Activated T-helper 1 cell treated with anti-CD3 and anti-CD28 coated beads, Interleukin-2, amount 50 U/mL, for 16 hours (primary cell): Measurements from ENCODE around the gene ELL2.

Source experiments
- DNase-seq, 2 donors: peaks; one replicate each; pipeline ENCODE4 v3.0.0-alpha.2; 2020; ENCODE audit warnings: low read depth in 1 of 2, low spot score in 1 of 2

ELL2 gene

DNA sequence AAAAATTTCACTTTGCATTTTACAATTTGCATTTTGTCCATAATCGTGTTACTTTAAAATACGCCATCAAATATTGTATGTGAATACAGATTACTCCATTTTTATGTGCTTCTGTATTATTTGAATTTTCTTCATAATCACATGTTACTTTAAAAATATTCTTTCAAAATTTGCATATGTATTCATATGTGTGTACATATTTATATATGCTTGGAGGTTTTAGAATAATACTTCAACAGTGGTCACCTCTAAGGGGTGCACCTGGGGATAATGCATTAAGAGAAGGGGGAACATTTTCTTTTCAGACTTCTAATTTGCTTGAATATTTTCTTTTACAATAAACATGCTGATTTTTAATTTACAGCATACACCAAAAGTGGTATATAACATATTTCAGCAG lies 21.9 kb upstream of the ELL2 start:
- DNase-seq, result no peak

DNA sequence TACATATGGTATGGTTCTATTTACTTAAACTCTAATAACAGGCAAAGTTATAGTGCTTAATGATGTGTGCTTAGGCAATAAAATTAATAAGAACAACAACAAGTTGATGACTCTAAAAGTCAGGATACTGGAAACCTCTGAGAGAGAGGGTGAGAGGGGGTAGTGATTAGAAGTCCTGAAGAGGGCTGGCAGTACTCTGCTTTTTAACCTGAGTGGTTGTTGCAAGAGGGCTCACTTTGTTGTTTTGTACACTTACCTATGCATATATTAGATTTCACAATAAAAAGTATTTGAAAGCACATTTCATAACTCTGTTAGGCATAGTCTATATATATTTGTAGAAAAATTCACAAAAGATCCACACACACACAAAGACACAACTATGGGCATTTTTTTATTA lies 21.4 kb upstream of the ELL2 start:
- no peak for DNase-seq

DNA sequence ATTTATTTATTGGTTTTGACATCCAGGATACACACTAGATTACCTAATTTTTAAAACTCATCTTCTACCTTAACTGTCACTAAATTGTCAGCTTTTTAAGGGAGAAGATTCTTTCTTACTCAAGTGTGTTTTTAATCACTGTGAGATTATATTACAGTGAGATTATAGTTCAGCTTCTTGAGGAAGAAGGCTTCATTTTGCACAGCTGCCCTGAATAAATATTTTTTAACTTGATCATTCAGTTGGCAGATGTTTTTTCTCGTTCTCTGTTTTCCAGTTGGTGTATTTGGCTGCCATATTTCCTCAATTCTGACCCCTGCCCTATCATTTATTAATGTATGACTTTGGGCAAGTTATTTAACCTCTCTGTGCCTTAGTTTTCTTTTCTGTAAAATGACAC lies 15.0 kb upstream of the ELL2 start:
- DNase-seq, result no peak

DNA sequence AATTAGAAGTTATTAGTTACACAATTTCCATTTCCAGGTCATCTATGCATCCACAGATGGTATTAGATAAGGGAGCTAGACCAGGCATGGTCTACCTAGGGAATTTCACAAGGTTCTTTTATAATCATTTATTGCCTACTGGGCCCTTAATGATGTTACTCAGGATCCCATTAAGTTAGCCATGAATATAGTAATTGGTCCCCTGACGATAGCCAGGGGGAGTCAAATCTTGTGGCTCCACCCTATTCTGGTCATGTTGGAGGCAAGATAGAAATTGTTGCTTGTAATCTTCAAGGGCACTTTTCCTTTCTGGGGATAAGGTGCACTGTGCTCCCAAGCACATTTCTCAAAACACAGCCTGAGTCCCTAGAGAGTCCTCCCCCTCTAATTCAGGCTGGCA lies 14.1 kb upstream of the ELL2 start:
- no peak for DNase-seq

DNA sequence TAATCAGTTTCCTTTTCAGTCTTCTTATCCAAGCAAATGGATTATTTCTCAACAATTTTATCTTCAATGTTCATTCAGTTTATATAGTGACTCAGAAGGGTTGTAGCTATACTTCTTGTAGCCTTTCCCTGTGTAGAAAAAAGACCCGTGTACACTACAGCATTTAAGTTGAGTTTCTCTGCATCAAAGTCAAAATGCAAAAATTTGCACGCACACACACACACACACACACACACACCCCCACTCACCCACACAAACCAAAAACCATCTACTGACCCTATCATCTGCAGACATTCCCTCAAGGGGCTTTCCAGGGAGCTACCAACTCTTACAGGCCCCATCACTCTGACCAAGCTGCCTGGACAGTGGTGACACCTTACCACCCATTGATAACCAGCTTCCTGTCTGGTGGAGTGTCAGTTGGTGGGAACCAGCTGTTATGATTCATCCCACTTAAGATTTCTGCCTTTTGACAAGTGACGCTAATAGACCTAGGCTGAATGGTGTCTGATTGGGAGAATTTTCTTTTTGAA lies 12.2 kb upstream of the ELL2 start:
- DNase-seq, result no peak

DNA sequence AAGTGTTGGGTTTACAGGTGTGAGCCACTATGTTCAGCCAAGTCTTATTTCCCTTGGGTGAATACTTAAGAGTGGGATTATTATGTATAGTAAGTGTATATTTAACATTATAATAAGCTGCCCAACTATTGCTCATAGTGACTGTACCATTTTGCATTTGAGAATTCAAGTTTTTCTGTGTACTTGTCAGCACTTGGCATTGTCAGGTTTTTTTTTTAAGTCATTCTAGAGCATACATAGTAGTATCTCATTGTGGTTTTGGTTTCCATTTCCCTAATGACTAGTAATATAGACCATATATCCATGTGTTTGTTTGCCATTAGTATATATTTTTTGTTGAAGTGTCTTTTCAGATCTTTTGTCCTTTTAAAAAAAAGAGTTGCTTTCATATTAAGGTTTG lies 10.5 kb upstream of the ELL2 start:
- DNase-seq, result no peak

DNA sequence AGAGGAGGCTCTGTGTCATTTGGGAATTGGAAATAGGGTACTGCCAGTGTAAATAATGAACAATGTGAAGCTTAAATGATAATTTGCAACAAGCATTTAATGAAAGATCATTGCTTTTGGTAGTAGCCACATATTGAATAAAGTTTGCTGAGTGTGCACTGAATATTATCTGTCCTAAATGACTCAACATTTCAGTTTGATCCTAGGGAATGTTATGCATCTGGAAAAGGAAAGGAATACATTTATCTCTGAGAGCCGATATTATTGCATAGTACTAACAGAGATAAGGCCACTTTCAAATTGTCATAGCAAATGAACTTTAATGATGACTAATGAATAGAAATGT lies 8.7 kb upstream of the ELL2 start:
- DNase-seq, result no peak

DNA sequence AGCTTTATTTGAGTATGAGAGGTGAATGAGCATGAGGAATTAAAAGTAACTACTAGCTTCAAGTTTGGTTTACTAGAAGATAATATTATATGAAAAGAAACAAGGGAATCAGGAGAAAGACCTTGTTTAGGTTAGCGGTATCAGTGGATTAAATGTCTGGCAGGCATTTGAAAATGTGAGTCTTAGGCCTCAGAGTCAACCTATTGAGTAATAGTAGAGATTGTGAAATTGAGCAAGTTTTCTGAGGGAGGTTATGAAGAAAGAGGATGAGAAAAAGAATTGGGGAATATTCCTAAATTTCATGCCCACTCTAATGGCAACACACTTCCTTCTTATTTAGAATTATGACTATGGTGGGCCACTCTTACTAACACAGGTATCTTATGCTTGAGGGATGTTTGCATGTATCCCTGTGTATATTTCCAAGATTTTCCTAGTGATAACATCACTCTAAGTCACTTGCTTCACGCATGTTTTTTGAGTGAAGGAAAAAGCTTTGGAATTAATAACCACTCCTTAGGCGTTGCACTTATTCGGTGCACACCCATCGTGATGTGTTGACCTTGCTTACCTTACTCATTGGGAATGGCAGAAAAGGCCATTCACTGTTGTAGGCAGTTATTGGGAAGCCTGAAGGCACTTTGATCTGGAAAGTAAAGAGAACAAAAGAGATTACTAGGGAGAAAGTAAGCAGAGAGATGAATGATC lies 8.2 kb upstream of the ELL2 start:
- DNase-seq, result no peak

DNA sequence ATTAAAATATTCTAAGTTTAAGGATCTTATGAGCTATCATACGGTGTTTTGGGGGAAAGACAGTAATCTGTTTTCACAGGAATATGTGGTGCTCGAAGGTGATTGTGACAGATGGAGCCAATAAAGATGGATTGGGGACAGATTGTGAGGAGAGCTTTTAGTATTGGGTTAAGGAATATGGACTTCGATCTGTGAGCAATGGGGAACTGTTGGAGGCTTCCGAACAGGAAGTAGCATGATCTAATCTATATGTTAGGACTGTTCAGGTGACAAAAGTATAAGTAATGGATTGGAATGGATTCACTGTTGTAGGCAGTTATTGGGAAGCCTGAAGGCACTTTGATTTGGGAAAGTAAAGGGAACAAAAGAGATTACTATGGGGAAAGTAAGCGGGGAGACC lies 7.4 kb upstream of the ELL2 start:
- DNase-seq, result no peak

DNA sequence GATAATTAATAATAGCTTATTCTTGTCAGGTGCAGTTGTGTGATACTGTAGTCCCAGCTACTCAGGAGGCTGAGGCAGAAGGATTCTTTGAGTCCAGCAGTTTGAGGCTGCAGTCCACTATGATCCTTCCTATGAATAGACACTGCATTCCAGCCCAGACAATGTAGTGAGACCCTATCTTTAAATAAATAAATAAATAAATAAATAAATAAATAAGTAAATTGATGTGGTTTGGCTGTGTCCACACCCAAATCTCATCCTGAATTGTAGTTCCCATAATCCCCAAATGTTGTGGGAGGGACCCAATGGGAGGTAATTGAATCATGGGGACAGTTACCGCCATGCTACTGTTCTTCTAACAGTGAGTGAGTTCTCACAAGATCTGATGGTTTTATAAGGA lies 5.6 kb upstream of the ELL2 start:
- DNase-seq, result no peak

DNA sequence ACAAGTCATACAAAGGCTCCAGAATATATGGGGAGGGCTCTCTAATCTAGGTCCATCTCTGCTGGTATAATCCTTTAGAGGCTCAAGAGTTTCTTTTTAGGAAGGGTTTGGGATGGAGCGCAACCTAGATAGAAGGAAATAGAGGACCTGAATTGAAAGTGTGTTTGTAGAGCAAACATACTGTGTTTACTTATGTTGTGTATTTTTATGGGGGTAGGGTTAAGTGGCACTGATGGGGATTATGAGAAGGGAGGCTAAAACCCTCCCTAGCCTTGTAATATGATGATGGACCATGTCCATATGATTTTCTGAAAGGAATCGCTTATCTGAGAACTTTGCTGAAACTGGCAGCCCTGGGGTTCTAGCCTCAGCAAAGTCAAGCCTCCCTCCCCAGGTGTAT lies 4.4 kb upstream of the ELL2 start:
- no peak for DNase-seq

DNA sequence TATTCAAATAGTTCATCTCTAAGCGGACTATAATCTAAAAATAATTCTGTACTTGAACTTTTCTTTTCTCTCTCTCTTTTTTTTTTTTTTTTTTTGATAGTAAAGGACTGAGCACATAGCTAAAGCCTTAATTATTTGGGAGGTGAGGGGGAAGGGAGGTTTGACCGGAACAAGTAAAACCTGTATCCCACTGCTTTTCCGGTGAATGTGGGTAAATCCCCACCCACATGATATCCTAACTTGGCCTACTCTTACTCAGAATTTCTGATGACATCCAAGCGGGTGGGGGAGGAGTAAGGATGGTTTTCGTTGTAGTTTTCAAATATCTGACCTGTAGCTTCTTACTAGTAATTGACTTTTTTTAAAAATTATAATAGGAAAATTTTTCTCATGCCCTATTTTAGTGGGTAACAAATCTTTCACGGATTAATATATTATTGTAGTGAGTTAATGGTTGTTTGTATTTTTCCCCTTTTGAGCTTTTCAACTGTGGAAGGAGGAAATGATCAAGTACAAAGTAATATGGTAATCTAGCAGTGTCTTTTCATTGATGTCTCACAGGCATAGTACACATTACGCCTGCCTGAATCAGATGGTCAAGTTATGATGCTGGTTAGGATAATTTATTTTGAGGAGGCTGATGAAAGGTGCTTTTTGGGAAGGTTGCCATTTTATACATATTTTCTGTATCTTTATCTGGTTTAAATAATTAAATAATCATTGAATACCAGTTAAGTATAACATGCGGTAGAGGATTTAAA lies 2.2 kb upstream of the ELL2 start:
- no peak for DNase-seq

DNA sequence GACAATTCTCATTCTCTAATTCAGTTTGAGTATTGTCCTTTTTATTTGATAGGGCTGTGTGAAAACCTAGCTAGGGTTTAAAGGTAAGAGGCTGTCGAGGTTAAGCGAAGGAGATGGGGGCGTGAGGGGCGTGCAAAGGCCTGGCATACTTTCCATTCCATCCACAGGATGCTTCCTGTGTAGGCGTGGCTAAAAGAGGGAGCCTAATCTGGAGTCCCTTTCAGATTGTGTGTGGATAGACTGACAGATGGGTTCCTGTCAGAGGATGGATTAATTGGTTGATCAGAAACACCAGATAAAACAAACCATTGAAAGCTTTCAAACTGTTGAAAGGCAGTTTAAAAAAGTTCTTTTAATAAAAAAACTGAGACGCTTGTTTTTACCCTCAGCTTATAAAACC lies 1.1 kb upstream of the ELL2 start:
- no peak for DNase-seq

DNA sequence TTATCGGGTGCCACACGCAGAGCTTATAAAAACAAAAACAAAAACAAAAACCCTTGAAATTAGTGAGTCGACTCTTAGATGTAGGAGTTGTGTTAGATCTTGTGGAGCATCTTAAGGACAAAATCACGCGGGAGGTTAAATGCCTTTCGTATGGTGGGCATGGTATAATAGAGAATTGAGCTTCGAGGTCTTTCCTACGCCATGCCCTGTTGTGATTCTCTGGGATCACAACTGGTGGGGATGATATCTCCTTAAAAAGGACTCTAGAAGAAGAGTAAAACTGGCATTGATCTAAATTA lies 773 bp upstream of the ELL2 start:
- no peak for DNase-seq

DNA sequence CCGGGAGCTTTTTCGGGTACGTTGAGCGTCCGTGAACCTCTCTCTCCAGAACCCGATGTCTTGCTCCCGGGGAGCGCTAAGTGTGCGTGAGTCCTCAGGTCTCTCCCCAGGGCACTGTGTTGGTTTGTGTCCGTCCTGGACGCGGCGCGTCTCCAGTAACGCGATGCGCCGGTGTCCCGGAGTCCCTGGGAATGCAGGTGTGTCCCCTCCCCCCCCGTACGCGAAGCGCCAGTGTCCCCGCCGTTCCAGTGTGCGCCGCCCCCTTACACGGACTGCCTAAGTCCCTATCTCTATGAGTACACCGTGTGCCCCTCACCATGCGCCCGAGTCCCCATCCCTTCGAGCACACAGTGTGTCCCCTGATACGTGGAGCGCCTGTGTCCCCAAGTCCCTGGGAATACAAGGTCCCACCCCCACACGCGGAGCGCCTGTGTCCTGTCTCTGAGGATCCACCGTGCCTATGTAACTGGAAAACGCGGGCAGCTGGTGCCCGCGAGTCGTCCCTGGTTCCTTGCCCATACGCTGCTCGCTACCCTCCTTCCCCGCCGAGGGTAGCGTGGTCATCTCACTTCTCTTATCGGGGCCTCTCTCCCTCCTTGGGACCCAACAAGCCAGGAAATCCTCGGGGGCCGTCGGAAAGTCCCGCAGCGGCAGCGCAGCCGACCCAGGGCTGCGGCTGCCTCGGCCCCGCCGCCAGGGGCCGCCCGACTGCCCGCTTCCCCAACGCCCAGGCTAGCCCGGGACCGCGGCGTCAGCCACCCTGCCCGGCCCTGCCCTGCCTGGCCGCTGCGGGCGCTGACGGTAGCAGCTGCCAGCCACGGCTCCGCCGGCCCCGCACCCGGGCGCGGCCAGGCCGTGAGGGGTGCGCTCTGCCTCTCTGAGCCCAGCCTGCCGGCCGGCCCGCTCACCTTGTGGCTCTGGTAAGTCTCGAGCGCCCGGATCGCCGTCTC lies 709 bp downstream of the ELL2 start:
- DNase-seq, result peak; percentile 47 to 72

DNA sequence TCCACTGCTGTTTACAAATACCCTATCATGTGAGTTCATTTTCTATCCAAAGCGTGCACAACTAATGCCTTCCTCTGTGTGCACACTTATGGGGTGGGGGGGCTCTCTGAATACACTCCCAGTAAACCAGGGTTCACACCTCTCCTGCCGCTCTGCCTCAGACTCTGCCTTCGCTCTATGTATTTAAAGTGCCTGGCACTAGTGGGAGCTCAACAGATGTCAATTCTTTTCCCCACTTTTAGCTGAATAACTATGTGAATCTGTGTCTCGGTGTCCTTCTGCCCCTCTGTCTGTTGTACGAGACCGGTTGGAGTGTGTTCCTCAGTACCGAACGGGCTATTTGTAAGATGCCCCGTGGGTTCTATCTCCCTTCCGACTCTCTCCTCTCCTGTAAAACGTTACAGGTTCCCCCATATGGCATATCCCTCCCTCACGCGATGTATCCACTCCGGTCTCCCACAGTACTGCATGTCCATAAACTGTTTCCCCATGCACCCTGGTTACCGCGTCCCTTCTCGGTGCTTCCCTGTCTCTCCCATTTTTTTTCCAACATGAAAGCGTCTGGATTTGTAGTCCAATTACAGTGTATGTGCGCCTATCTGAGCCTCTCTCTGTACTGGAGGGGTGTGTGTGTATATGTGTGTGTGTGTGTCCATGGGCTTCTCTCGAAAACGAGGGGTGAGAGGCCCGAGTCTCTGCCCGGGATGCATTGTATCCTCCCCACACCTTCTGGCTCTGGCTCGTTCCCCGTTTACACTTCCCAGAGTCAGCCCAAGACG lies 1.6 kb downstream of the ELL2 start:
- DNase-seq, result no peak

DNA sequence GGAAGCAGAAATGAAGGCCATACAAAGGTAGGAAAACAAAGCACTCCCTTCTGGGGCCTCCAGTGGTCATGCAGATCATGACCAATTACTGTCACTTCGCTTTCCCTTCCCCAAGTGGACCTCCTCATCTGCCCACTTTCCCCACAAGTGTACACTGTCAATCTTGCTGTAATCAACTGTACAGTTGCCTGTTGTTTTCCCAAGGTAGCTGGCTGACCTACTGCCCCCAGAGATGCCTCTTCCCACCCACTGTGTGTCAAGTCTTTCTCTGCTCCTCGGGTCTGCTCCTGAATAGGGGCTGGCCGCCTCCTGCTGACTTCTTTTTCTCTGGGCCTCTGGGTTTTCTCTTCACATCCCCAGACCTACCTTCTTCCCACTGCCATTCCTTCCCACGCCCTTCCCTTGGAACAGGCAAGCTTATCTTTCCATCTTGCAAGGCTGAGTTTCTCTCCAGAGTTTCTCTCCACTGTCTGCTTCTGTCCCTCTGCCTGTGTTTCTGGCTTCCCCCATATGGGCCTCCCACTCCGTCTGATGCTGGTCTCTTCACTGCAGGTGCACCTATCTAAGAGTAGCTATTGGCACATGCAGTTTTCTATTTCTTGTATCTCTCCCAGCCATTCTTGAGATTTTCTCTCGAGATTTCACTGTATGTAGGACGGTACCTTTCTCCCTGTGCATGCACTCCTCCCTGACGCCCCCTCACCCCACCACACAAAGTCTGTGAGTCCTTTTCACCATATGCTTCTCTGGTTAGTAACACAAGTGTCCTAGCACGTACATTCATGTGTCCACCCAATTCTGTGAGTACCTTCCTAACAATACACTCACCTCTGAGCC lies 2.4 kb downstream of the ELL2 start:
- no peak for DNase-seq

DNA sequence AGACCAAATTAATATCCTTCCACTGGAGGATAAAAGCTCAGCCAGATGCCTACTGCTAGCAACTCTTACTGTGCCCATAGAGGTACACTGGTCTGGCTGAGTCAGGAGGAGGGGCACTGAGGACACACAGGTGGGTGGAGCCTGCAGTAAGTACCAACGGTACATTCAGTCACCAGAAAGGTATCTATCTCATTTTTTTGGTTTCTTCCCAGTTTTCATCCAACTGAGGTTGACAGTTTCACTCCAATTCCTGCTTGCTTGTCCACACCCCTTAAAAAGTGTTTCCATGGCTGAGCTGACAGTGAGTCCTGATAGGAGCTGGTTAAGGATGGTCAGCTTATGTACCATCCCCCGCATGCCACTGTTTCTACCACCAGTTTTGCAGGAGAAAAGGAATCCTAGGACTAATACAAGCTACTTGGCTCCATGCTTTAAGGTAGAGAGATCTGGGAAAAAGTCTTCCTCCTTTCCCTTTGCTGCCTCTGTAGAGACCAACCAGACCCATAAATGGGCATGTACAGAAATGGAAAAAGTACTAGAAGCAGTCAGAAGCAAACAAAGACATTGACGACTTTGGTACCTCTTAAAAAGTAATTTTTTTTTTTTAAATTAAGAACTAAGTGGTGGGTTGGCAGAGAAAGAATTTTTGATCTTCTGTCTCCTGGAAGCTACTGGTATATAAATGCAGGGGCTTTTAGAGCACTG lies 3.2 kb downstream of the ELL2 start:
- DNase-seq, result no peak

DNA sequence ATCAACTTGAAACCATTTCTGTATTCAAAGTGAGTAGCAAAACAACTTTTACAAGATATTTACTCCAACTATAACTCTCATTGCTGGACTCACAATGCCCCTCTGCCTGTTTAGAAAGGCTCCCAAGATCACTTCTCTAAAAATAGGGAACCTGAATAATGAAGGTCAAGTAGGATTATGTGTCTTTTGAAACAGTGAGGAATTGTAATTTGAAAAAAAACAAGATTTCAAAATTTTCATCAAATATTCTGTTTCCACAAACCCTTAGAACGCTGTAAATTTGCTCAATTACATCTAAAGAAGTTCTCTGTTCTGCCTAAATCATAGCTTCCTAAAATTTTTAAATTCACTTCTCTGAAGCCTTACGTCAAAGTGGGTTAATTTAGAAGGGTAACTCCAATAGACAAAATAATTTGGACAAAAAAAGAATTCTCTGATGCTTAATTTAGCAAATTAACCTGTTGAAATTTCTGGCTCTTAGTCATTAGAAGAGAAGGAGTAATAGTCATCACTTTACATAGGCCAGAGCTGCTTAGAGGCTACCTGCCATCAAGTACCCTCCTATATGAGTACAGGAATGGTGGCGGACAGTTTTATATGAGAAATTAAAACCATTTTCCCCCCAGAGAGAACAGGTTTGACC lies 4.0 kb downstream of the ELL2 start:
- no peak for DNase-seq
